Measurements from ENCODE around the gene CAP2.

GRCh38 chr6:17530321-17530835 lies 137.0 kb downstream of the CAP2 start:
- TF ChIP-seq, protein P1, sequence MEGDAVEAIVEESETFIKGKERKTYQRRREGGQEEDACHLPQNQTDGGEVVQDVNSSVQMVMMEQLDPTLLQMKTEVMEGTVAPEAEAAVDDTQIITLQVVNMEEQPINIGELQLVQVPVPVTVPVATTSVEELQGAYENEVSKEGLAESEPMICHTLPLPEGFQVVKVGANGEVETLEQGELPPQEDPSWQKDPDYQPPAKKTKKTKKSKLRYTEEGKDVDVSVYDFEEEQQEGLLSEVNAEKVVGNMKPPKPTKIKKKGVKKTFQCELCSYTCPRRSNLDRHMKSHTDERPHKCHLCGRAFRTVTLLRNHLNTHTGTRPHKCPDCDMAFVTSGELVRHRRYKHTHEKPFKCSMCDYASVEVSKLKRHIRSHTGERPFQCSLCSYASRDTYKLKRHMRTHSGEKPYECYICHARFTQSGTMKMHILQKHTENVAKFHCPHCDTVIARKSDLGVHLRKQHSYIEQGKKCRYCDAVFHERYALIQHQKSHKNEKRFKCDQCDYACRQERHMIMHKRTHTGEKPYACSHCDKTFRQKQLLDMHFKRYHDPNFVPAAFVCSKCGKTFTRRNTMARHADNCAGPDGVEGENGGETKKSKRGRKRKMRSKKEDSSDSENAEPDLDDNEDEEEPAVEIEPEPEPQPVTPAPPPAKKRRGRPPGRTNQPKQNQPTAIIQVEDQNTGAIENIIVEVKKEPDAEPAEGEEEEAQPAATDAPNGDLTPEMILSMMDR (conservative IDR thresholded peaks at IDR 0.05): no peak
- no peak for TF ChIP-seq ZFX (IDR thresholded peaks at IDR 0.05)
